HFFc6 (cell line): Measurements from ENCODE around the gene RSRC1. TPM values are rescaled to one million over a fixed set of nuclear protein-coding genes. Genes with fewer than 3 reads are reported as not detected.

Source experiments
- DNase-seq: peaks from one replicate; pipeline ENCODE4 v3.0.0-alpha.2; 2018
- H3K27ac Mint-ChIP-seq: 2 replicates; pipeline ENCODE4 v1.8.0; 2020; ENCODE audit warnings: mild to moderate bottlenecking, mixed read lengths
- H3K27me3 Mint-ChIP-seq: 2 replicates; pipeline ENCODE4 v1.8.0; 2021; ENCODE audit warnings: mild to moderate bottlenecking, moderate library complexity, mixed read lengths; ENCODE audit not compliant: insufficient read depth
- H3K36me3 Mint-ChIP-seq: 2 replicates; pipeline ENCODE4 v1.8.0; 2021; ENCODE audit warnings: low read depth, mixed read lengths
- H3K4me1 Mint-ChIP-seq: 2 replicates; pipeline ENCODE4 v1.8.0; 2020; ENCODE audit warnings: low read depth, mixed read lengths
- H3K4me3 Mint-ChIP-seq: 2 replicates; pipeline ENCODE4 v1.8.0; 2020; ENCODE audit warnings: mild to moderate bottlenecking, moderate library complexity, mixed read lengths
- H3K9me3 Mint-ChIP-seq: 2 replicates; pipeline ENCODE4 v1.8.0; 2020; ENCODE audit warnings: mild to moderate bottlenecking, mixed read lengths
- CTCF ChIP-seq: fragments of 200-600 bp; sonication (generic); IDR thresholded peaks from 2 replicates; pipeline ENCODE4 v1.5.0; 2021; ENCODE audit warnings: antibody characterized with exemption, mild to moderate bottlenecking
- total RNA-seq, 6 experiments: library from RNA; stranded (reverse); fragmentation: NEBNext Ultra II Directional; extraction: Animal tissue kit (Norgen Biotek cat#: 25700); gene quantifications; 2 replicates in 1 of 6; 3 replicates in 5 of 6; pipeline ENCODE4 v1.2.3, GENCODE V29; 2021

RSRC1 gene
- total RNA-seq, 6 experiments from 2014 or later = 20.5 to 37.6 (median 33.0) TPM

GRCh38 chr3:158152186-158152585 is 42.3 kb downstream of the RSRC1 start:
- TF ChIP-seq CTCF = no peak
- Mint-ChIP-seq H3K27me3 (no peaks in the 10 kb centered on the region), H3K27ac (0 out of 2 replicates have a peak overlapping the region, but pooled peaks have one; percentile 12), H3K9me3 (no peaks in the 10 kb centered on the region), H3K36me3 (peaks cover 7% of the 10 kb centered on the region), H3K4me1 (peaks cover 20% of the 10 kb centered on the region), H3K4me3 (no peak overlapping the region)
- DNase-seq = peak; percentile 35

GRCh38 chr3:158158969-158159368 is 49.1 kb downstream of the RSRC1 start:
- Mint-ChIP-seq H3K27me3 (peaks cover 3% of the 10 kb centered on the region), H3K27ac (no peak overlapping the region; the same call in 1 of the 2 replicates), H3K36me3 (peaks cover 21% of the 10 kb centered on the region), H3K9me3 (no peaks in the 10 kb centered on the region), H3K4me3 (no peak overlapping the region), H3K4me1 (peaks cover 34% of the 10 kb centered on the region)
- DNase-seq = no peak
- no peak for TF ChIP-seq CTCF

- H3K27ac Mint-ChIP-seq = no peak overlapping the region
- H3K9me3 Mint-ChIP-seq = no peaks in the 10 kb centered on the region
- H3K27me3 Mint-ChIP-seq = peaks cover 3% of the 10 kb centered on the region
- peaks cover 34% of the 10 kb centered on the region for H3K4me1 Mint-ChIP-seq
- TF ChIP-seq CTCF = no peak
- no peak for DNase-seq
- no peak overlapping the region for H3K4me3 Mint-ChIP-seq
- peaks cover 19% of the 10 kb centered on the region for H3K36me3 Mint-ChIP-seq
Measured at GRCh38 chr3:158159714-158160113, 49.8 kb downstream of the RSRC1 start.

GRCh38 chr3:158160958-158161357 is 51.1 kb downstream of the RSRC1 start:
- H3K9me3 Mint-ChIP-seq = no peaks in the 10 kb centered on the region
- peaks cover 41% of the 10 kb centered on the region for H3K4me1 Mint-ChIP-seq
- no peak for TF ChIP-seq CTCF
- H3K36me3 Mint-ChIP-seq = peaks cover 14% of the 10 kb centered on the region
- peak overlapping the region; percentile 25 for H3K27ac Mint-ChIP-seq
- peak overlapping the region; percentile 24; the same call in 1 of the 2 replicates for H3K4me3 Mint-ChIP-seq
- H3K27me3 Mint-ChIP-seq = peaks cover 3% of the 10 kb centered on the region
- DNase-seq = peak; percentile 79

GRCh38 chr3:158165141-158165655 is 55.3 kb downstream of the RSRC1 start:
- no peak overlapping the region for H3K4me3 Mint-ChIP-seq
- peaks cover 4% of the 10 kb centered on the region; the same call in 1 of the 2 replicates for H3K27me3 Mint-ChIP-seq

More at GRCh38 chr3:158165141-158165655, 55.3 kb downstream of the RSRC1 start:
- H3K4me1 Mint-ChIP-seq = peaks cover 61% of the 10 kb centered on the region
- H3K27ac Mint-ChIP-seq = no peak overlapping the region
- TF ChIP-seq CTCF = no peak
- DNase-seq = no peak
- no peaks in the 10 kb centered on the region for H3K9me3 Mint-ChIP-seq
- H3K36me3 Mint-ChIP-seq = peaks cover 14% of the 10 kb centered on the region
